GM23338 (cell line): ENCODE measurements around the gene STIP1. TPM values are rescaled to one million over a fixed set of nuclear protein-coding genes. Genes with fewer than 3 reads are reported as not detected.

Experiments used
- ETS1 ChIP-seq: IDR thresholded peaks from 2 replicates; pipeline ENCODE4 v1.6.1; 2016; ENCODE audit warnings: antibody characterized with exemption
- EZH2phosphoT487 ChIP-seq: fragments of 200-600 bp; sonication (generic); IDR thresholded peaks from one replicate; pipeline ENCODE4 v1.8.1; 2018; ENCODE audit warnings: antibody characterized with exemption; ENCODE audit not compliant: unreplicated experiment
- JUNB ChIP-seq: IDR thresholded peaks from one replicate; pipeline ENCODE4 v1.6.1; 2016; ENCODE audit warnings: antibody characterized with exemption; ENCODE audit not compliant: unreplicated experiment
- NANOG ChIP-seq: IDR thresholded peaks from 2 replicates; pipeline ENCODE4 v1.6.1; 2016; ENCODE audit warnings: antibody characterized with exemption, borderline replicate concordance
- STAT1 ChIP-seq: IDR thresholded peaks from one replicate; pipeline ENCODE4 v1.6.1; 2016; ENCODE audit warnings: antibody characterized with exemption; ENCODE audit not compliant: unreplicated experiment
- ZNF114 ChIP-seq: fragments of 250-450 bp; sonication (Bioruptor Pico); IDR thresholded peaks from 2 replicates; pipeline ENCODE4 v1.5.0; 2020; ENCODE audit warnings: mild to moderate bottlenecking, moderate library complexity
- ZNF331 ChIP-seq: fragments of 250-450 bp; sonication (Bioruptor Pico); IDR thresholded peaks from 2 replicates; pipeline ENCODE4 v1.5.0; 2020; ENCODE audit warnings: low read depth, mild to moderate bottlenecking, moderate library complexity
- ZNF462 ChIP-seq: fragments of 250-450 bp; sonication (Bioruptor Pico); IDR thresholded peaks from 2 replicates; pipeline ENCODE4 v1.5.0; 2020; ENCODE audit warnings: mild to moderate bottlenecking, moderate library complexity
- polyA plus RNA-seq: library from polyadenylated mRNA; unstranded; fragments of >200 nt; fragmentation: Nextera tagmentation; extraction: Ambion mirVana; gene quantifications from 2 replicates; pipeline ENCODE4 v1.2.1, GENCODE V29; 2016
- total RNA-seq: library from RNA; depleted of rRNA; stranded (reverse); fragments of >200 nt; shearing (Covaris generic); gene quantifications from 2 replicates; pipeline ENCODE4 v1.2.3, GENCODE V29; 2014

Gene STIP1
- total and polyA plus RNA-seq, 2 experiments from 2014 or later, result 213 to 351 TPM

- TF ChIP-seq ZNF462 (CRISPR knock-in tag), result no peak
- TF ChIP-seq ETS1, result no peak
- no peak for TF ChIP-seq EZH2phosphoT487
- TF ChIP-seq NANOG, result no peak
- no peak for TF ChIP-seq ZNF331 (CRISPR knock-in tag)
- TF ChIP-seq ZNF114 (CRISPR knock-in tag), result no peak
- no peak for TF ChIP-seq STAT1
- TF ChIP-seq JUNB, result no peak
Measured at GRCh38 chr11:64210301-64211020, 24.5 kb downstream of the STIP1 start (continued).
